Epithelial cell of proximal tubule (primary cell): ENCODE data around the gene FUT8. TPM values are rescaled to one million over a fixed set of nuclear protein-coding genes. Genes with fewer than 3 reads are reported as not detected.

Experiments
- DNase-seq: peaks from one replicate; pipeline ENCODE4 v3.0.0-alpha.2; 2011; ENCODE audit warnings: low read depth
- H3K4me3 ChIP-seq: 2 replicates; pipeline ENCODE4 v1.5.1; 2011; ENCODE audit warnings: low read depth, mild to moderate bottlenecking, low read length
- CTCF ChIP-seq: conservative IDR thresholded peaks from 2 replicates; pipeline ENCODE4 v1.5.1; 2012; ENCODE audit warnings: low read depth, mild to moderate bottlenecking, low read length
- total RNA-seq: library from RNA; depleted of rRNA; stranded (reverse); fragments of >200 nt; gene quantifications from 2 replicates; pipeline ENCODE4 v1.2.3, GENCODE V29; 2015

FUT8 gene
- total RNA-seq, 1 donor from 2014 or later = 66.4 TPM

- TF ChIP-seq CTCF = no peak
- DNase-seq = no peak
- no peak overlapping the region for H3K4me3 ChIP-seq
Measured at GRCh38 chr14:65485516-65485915, 73.0 kb downstream of the FUT8 start.

- no peak overlapping the region for H3K4me3 ChIP-seq
- no peak for DNase-seq
- TF ChIP-seq CTCF = peak; percentile 22
Measured at GRCh38 chr14:65486863-65487262, 74.3 kb downstream of the FUT8 start.

GRCh38 chr14:65487783-65488494 is 75.4 kb downstream of the FUT8 start:
- H3K4me3 ChIP-seq = no peak overlapping the region
- no peak for TF ChIP-seq CTCF
- no peak for DNase-seq

GRCh38 chr14:65491274-65491673 is 78.7 kb downstream of the FUT8 start:
- no peak for TF ChIP-seq CTCF
- no peak overlapping the region for H3K4me3 ChIP-seq
- DNase-seq = no peak

- no peak for DNase-seq
Measured at GRCh38 chr14:65492266-65492665, 79.7 kb downstream of the FUT8 start.

GRCh38 chr14:65495196-65495595 is 82.7 kb downstream of the FUT8 start:
- no peak for TF ChIP-seq CTCF
- DNase-seq = no peak
- no peak overlapping the region for H3K4me3 ChIP-seq

More at GRCh38 chr14:65492266-65492665, 79.7 kb downstream of the FUT8 start:
- no peak for TF ChIP-seq CTCF
- H3K4me3 ChIP-seq = no peak overlapping the region

GRCh38 chr14:65496178-65496993 is 83.9 kb downstream of the FUT8 start:
- TF ChIP-seq CTCF = no peak
- H3K4me3 ChIP-seq = no peak overlapping the region
- DNase-seq = peak; percentile 22
